HG03135 (cell line): ENCODE measurements around the gene RSPH4A.
"Not testable (repeated sequence)": the region's sequence is repeated elsewhere in the genome, so short reads cannot be mapped to it uniquely, and the experiment has no call there.

Source experiments
- ATAC-seq: cut with Tn5 transposase; IDR thresholded peaks from one replicate; pipeline ENCODE4 v1.9.1; 2021; ENCODE audit warnings: mild to moderate bottlenecking, moderate library complexity; ENCODE audit not compliant: unreplicated experiment

Gene RSPH4A

GRCh38 chr6:116625872-116626271 lies 9.6 kb downstream of the RSPH4A start:
- no peak for ATAC-seq

GRCh38 chr6:116629563-116629981 lies 13.3 kb downstream of the RSPH4A start:
- no peak for ATAC-seq

- ATAC-seq, result peak; percentile 81
These were observed 15.2 kb downstream of the RSPH4A start for GRCh38 chr6:116631379-116631990.

GRCh38 chr6:116633685-116634084 lies 17.4 kb downstream of the RSPH4A start:
- ATAC-seq, result no peak

GRCh38 chr6:116648156-116648555 lies 31.9 kb downstream of the RSPH4A start:
- no peak for ATAC-seq

GRCh38 chr6:116649129-116649528 lies 32.9 kb downstream of the RSPH4A start:
- ATAC-seq, result no peak

GRCh38 chr6:116651916-116652315 lies 35.6 kb downstream of the RSPH4A start:
- ATAC-seq, result no peak

GRCh38 chr6:116661594-116661993 lies 45.3 kb downstream of the RSPH4A start:
- no peak for ATAC-seq

- no peak for ATAC-seq
These were observed 45.9 kb downstream of the RSPH4A start for GRCh38 chr6:116662202-116662601.

GRCh38 chr6:116663308-116663707 lies 47.0 kb downstream of the RSPH4A start:
- no peak for ATAC-seq

- not testable (repeated sequence) for ATAC-seq
These were observed 47.9 kb downstream of the RSPH4A start for GRCh38 chr6:116664169-116664568.

GRCh38 chr6:116665464-116665863 lies 49.2 kb downstream of the RSPH4A start:
- no peak for ATAC-seq

- peak; percentile 33 for ATAC-seq
These were observed 50.6 kb downstream of the RSPH4A start for GRCh38 chr6:116666869-116667268.

GRCh38 chr6:116667623-116668022 lies 51.3 kb downstream of the RSPH4A start:
- ATAC-seq, result peak; percentile 34

GRCh38 chr6:116672306-116672705 lies 56.0 kb downstream of the RSPH4A start:
- no peak for ATAC-seq

GRCh38 chr6:116676021-116676420 lies 59.7 kb downstream of the RSPH4A start:
- no peak for ATAC-seq

GRCh38 chr6:116680880-116681672 lies 64.8 kb downstream of the RSPH4A start, which contains the start of gene KPNA5:
TSS of gene KPNA5 (plus strand) at chr6:116681211. CDS start at chr6:116681335, 124 bp downstream.
- peak; percentile 95 for ATAC-seq

GRCh38 chr6:116682334-116682712 lies 66.0 kb downstream of the RSPH4A start:
- peak; percentile 34 for ATAC-seq
